Calu3 (cell line): ENCODE measurements around the gene EPSTI1. TPM values are rescaled to one million over a fixed set of nuclear protein-coding genes. Genes with fewer than 3 reads are reported as not detected.

ENCODE experiments used
- BruUV-seq: library from RNA; stranded (reverse); fragments of 400-500 nt; replicated peaks from 2 replicates; lab custom pipeline; 2021; lab: Mats Ljungman, UMichigan
- CTCF ChIA-PET: fragments of 300-600 bp; sonication (Branson Sonifier 250); formaldehyde crosslinking; loops from one replicate; lab custom pipeline; 2022; ENCODE audit warnings: antibody characterized with exemption; lab: Charles Lee
- DNase-seq: peaks from one replicate; pipeline ENCODE4 v3.0.0; 2022
- H3K27ac Mint-ChIP-seq: one replicate; pipeline ENCODE4 v1.8.0; 2022; ENCODE audit warnings: mixed read lengths; ENCODE audit not compliant: unreplicated experiment
- H3K27me3 Mint-ChIP-seq: one replicate; pipeline ENCODE4 v1.8.0; 2022; ENCODE audit warnings: mixed read lengths; ENCODE audit not compliant: unreplicated experiment
- H3K36me3 Mint-ChIP-seq: one replicate; pipeline ENCODE4 v1.8.0; 2022; ENCODE audit warnings: mild to moderate bottlenecking, moderate library complexity, mixed read lengths; ENCODE audit not compliant: insufficient read depth, unreplicated experiment
- H3K4me1 Mint-ChIP-seq: one replicate; pipeline ENCODE4 v1.8.0; 2022; ENCODE audit warnings: mild to moderate bottlenecking, low read depth, mixed read lengths; ENCODE audit not compliant: unreplicated experiment
- H3K4me3 Mint-ChIP-seq: one replicate; pipeline ENCODE4 v1.8.0; 2022; ENCODE audit warnings: mild to moderate bottlenecking, low read depth, moderate library complexity, mixed read lengths; ENCODE audit not compliant: unreplicated experiment
- H3K9me3 Mint-ChIP-seq: one replicate; pipeline ENCODE4 v1.8.0; 2022; ENCODE audit warnings: low read depth, mixed read lengths; ENCODE audit not compliant: unreplicated experiment
- intact Hi-C: fragments of 100-400 bp; cut with micrococcal nuclease; formaldehyde crosslinking; loops from one replicate; pipeline ENCODE4 v1.10.0; 2022; ENCODE audit not compliant: unreplicated experiment
- total RNA-seq: library from RNA; stranded (reverse); gene quantifications from 2 replicates; pipeline ENCODE4 v1.2.3, GENCODE V29; 2022
- TF ChIP-seq, protein P1 (sequence below): fragments of 200-600 bp; IDR thresholded peaks from one replicate; pipeline ENCODE4 v1.8.0; 2022; ENCODE audit warnings: antibody characterized with exemption; ENCODE audit not compliant: unreplicated experiment

The EPSTI1 gene
- total RNA-seq, 1 experiment from 2014 or later = 11.5 TPM

DNA sequence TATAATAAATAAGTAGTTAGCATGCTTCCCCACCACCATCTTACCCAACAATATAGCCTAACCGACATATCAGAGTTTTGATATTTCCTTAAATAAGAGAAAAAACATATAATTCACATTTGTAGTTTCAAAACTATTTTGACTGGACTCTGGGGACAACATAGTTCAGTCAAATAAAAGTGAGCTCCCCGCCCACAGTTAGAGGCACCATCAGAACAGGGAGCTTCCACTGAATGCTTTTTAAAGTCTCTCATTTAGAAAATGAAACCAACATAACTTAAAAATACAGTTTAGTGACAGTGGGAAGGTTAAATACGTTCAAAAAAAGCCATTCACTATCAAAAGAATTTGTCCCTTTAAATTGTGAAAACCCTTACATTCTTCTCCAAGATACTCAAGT lies 92.8 kb downstream of the EPSTI1 start:
- Mint-ChIP-seq H3K27ac (no peak overlapping the region), H3K4me3 (no peak overlapping the region), H3K4me1 (no peaks in the 10 kb centered on the region), H3K9me3 (no peaks in the 10 kb centered on the region), H3K27me3 (no peaks in the 10 kb centered on the region), H3K36me3 (no peaks in the 10 kb centered on the region)
- CTCF ChIA-PET = no interaction called here
- DNase-seq = no peak
- TF ChIP-seq, protein P1, sequence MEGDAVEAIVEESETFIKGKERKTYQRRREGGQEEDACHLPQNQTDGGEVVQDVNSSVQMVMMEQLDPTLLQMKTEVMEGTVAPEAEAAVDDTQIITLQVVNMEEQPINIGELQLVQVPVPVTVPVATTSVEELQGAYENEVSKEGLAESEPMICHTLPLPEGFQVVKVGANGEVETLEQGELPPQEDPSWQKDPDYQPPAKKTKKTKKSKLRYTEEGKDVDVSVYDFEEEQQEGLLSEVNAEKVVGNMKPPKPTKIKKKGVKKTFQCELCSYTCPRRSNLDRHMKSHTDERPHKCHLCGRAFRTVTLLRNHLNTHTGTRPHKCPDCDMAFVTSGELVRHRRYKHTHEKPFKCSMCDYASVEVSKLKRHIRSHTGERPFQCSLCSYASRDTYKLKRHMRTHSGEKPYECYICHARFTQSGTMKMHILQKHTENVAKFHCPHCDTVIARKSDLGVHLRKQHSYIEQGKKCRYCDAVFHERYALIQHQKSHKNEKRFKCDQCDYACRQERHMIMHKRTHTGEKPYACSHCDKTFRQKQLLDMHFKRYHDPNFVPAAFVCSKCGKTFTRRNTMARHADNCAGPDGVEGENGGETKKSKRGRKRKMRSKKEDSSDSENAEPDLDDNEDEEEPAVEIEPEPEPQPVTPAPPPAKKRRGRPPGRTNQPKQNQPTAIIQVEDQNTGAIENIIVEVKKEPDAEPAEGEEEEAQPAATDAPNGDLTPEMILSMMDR = no peak
- intact Hi-C loops = no loop called here
- no TSS peak for BruUV-seq

DNA sequence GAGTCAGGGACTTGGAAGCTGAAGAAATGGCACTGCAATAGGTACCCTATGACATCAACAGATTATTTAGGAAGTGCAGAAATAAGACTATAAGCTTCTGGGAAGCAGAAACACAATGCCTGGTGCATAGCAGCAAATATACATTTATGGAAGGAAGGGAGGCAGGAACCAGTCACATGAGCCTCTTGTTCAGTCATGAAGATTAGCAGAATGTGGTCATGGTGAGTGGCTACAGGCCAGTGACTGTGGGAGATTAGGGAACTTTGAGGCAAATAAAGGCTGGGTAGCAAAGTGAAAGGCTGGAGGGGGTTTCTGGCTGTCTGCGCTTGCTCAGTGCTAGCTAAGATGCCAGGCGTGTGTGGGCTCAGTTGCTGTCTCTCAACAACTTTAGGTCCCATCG lies 96.3 kb downstream of the EPSTI1 start:
- Mint-ChIP-seq H3K27me3 (no peaks in the 10 kb centered on the region), H3K4me1 (no peaks in the 10 kb centered on the region), H3K4me3 (no peak overlapping the region), H3K9me3 (no peaks in the 10 kb centered on the region), H3K36me3 (no peaks in the 10 kb centered on the region), H3K27ac (no peak overlapping the region)
- CTCF ChIA-PET = no interaction called here
- DNase-seq = no peak
- intact Hi-C loops = no loop called here
- BruUV-seq = no TSS peak
- TF ChIP-seq, protein P1 = no peak

DNA sequence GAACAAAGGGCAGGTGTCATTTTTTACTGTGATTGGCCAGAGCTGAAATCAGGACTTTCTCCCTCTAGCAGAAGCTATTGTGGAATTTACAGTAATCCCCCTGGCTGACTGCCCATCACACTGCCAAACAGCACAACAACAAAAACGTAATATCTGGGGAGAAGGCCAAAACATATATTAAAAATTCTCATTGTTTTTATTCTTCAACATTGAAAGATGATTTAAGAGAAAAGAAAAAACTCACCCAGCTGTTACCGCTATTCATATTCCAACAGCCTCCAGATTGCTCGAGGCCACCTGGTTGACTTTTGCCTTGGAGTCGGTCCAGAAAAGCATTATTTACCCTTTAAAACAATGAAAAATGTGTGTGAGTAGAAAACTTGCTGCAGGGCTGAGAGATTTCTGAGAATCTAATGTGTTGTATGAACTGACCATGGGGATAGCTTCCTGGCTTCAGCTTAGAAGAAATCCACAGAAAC lies 97.2 kb downstream of the EPSTI1 start:
- intact Hi-C loops = no loop called here
- Mint-ChIP-seq H3K4me1 (no peaks in the 10 kb centered on the region), H3K27ac (no peak overlapping the region), H3K9me3 (no peaks in the 10 kb centered on the region), H3K27me3 (no peaks in the 10 kb centered on the region), H3K4me3 (no peak overlapping the region), H3K36me3 (no peaks in the 10 kb centered on the region)
- no TSS peak for BruUV-seq
- CTCF ChIA-PET = interaction anchor here (0.7 kb wide), 1 partner anchor 14 kb away, joined by 6 read pairs; no protein-coding TSS in a partner anchor
- no peak for DNase-seq
- TF ChIP-seq, protein P1 = no peak

DNA sequence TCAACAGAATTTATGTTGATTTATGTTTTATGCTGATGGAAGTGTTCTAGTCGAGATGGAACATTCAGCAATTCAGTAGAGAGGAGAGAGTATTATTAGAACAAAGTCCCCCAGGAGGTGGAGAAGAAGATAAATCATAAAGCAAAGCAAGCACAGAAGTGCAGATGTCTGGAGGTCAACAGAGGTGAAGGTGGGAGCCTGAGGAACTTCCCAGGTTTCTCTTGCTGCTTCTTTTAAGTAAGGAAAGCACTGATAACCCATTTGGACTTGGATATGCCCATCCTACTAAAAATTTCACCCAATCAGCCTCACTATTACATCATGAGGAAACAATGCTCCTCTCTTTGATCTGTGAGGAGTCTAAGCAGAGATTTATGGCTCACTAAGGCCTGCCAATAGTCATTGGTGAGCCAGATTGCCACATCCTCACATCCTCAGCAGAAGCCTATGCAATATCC lies 98.8 kb downstream of the EPSTI1 start:
- CTCF ChIA-PET = no interaction called here
- Mint-ChIP-seq H3K4me3 (no peak overlapping the region), H3K36me3 (no peaks in the 10 kb centered on the region), H3K4me1 (no peaks in the 10 kb centered on the region), H3K27me3 (no peaks in the 10 kb centered on the region), H3K27ac (no peak overlapping the region), H3K9me3 (no peaks in the 10 kb centered on the region)
- TF ChIP-seq, protein P1 = no peak
- intact Hi-C loops = no loop called here
- no TSS peak for BruUV-seq
- DNase-seq = no peak
